ENCODE measurements around the gene FKBP9. TPM values are rescaled to one million over a fixed set of nuclear protein-coding genes. Genes with fewer than 3 reads are reported as not detected.
"Not testable (repeated sequence)": the region's sequence is repeated elsewhere in the genome, so short reads cannot be mapped to it uniquely, and the experiment has no call there.

The FKBP9 gene
- total and polyA plus RNA-seq, 11 donors, result 37.1 to 146 (median 121) TPM

GRCh38 chr7:32915041-32915536 is 42.2 kb upstream of the FKBP9 start:
- Histone ChIP-seq H3K36me3 (peaks cover 0 to 65% (median 43%) of the 10 kb centered on the region in 9 donors), H3K27me3 (no peaks in the 10 kb centered on the region), H3K4me3 (no peak overlapping the region), H3K4me1 (peaks cover 0 to 3% (median 0%) of the 10 kb centered on the region in 12 donors), H3K27ac (no peak overlapping the region), H3K9me3 (no peaks in the 10 kb centered on the region)
- intact Hi-C loops (cut with DNase I), result no loop called here
- no peak for DNase-seq
- 87 to 93% (median 91%) methylated on average over 5 of the region's 5 CpGs for WGBS, 4 donors
- ATAC-seq, result no peak
- no peak for TF ChIP-seq CTCF (IDR thresholded peaks at IDR 0.05)
- no peak for TF ChIP-seq POLR2A (IDR thresholded peaks at IDR 0.05)

GRCh38 chr7:32916006-32916405 is 41.2 kb upstream of the FKBP9 start:
- Histone ChIP-seq H3K36me3 (peaks cover 0 to 75% (median 52%) of the 10 kb centered on the region in 9 donors), H3K4me3 (no peak overlapping the region), H3K9me3 (no peaks in the 10 kb centered on the region), H3K27ac (no peak overlapping the region), H3K4me1 (no peaks in the 10 kb centered on the region), H3K27me3 (no peaks in the 10 kb centered on the region)
- intact Hi-C loops (cut with DNase I), result no loop called here
- 83 to 95% (median 92%) methylated on average over 3 of the region's 3 CpGs for WGBS, 4 donors
- ATAC-seq (no peak), DNase-seq (no peak)
- no peak for TF ChIP-seq POLR2A (IDR thresholded peaks at IDR 0.05)
- no peak for TF ChIP-seq CTCF (IDR thresholded peaks at IDR 0.05)

- 88 to 100% (median 94%) methylated on average over 4 to 6 of the region's 7 CpGs for WGBS, 4 donors
- DNase-seq; H3K4me1 ChIP-seq; H3K9me3 ChIP-seq; intact Hi-C loops (cut with DNase I); ATAC-seq; H3K27ac ChIP-seq; H3K27me3 ChIP-seq; H3K4me3 ChIP-seq: not testable (repeated sequence)
- H3K36me3 ChIP-seq, result peaks cover 0 to 84% (median 58%) of the 10 kb centered on the region in 9 donors
These were observed 40.2 kb upstream of the FKBP9 start for GRCh38 chr7:32916994-32917393.

DNA sequence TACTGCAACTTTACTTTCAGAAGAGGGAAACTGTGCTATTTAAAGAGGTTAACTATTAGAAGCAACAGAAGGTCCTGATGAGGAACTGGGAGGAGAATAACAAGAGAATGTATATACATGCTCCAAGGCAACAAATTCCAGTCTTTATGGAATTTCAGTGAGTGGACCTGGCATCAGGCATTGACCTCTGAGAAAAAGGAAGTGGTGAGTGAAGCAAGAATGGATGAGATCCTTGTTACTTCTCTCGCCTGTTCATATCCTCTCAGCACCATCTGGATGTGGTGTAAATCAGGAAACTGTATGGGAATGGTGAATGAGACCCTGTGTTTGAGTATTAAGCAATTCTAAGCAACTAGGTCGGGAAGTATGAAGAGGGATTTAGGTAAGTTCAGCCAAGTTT is 35.3 kb upstream of the FKBP9 start:
- DNase-seq (no peak), ATAC-seq (no peak)
- intact Hi-C loops (cut with DNase I), result no loop called here
- no peak overlapping the region for H3K4me3 ChIP-seq
- H3K9me3 ChIP-seq, result no peaks in the 10 kb centered on the region
- H3K4me1 ChIP-seq, result peaks cover 0 to 7% (median 0%) of the 10 kb centered on the region in 12 donors
- no peaks in the 10 kb centered on the region for H3K27me3 ChIP-seq
- peaks cover 0 to 90% (median 56%) of the 10 kb centered on the region in 9 donors for H3K36me3 ChIP-seq
- 84 to 87% (median 86%) methylated on average over 2 of the region's 2 CpGs for WGBS, 4 donors
- H3K27ac ChIP-seq, result no peak overlapping the region
- no peak for TF ChIP-seq POLR2A (IDR thresholded peaks at IDR 0.05)
- TF ChIP-seq CTCF (IDR thresholded peaks at IDR 0.05), result no peak

DNA sequence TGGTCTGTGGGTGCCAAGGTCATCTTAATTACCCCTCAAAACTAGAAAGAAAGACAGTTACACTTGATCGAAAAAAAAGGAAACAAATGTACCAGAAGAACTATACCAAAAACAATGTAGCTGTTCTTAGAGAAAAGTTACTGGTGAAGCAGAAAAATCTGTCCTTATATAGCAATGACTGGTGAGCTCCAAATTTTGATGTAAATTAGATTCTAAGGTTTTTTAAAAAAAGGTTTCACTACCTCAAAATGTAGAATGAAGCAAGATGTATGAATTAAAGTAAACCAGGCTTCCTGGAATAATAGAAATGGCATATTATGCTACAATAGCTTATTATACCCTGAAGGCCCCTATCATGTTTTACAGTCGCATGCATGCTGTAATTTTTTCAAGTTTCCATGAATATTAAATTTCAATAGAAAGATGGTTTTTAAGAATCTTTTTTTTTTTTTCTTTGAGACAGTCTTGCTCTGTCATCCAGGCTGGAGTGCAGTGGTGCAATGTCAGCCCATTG is 28.4 kb upstream of the FKBP9 start:
- Histone ChIP-seq H3K4me1 (no peaks in the 10 kb centered on the region), H3K27ac (no peak overlapping the region), H3K27me3 (no peaks in the 10 kb centered on the region), H3K36me3 (peaks cover 0 to 92% (median 70%) of the 10 kb centered on the region in 9 donors), H3K9me3 (no peaks in the 10 kb centered on the region), H3K4me3 (no peak overlapping the region)
- DNase-seq, result no peak
- ATAC-seq, result no peak
- intact Hi-C loops (cut with DNase I), result no loop called here
- WGBS, 4 donors, result 90 to 96% (median 95%) methylated on average over 2 of the region's 2 CpGs
- no peak for TF ChIP-seq POLR2A (IDR thresholded peaks at IDR 0.05)
- TF ChIP-seq CTCF (IDR thresholded peaks at IDR 0.05), result no peak

Data from heart left ventricle (tissue), 16 donors.